HG03457 (cell line): ENCODE results near the gene CSH2.
"Not testable (repeated sequence)": the region's sequence is repeated elsewhere in the genome, so short reads cannot be mapped to it uniquely, and the experiment has no call there.

ENCODE experiments used
- ATAC-seq: cut with Tn5 transposase; IDR thresholded peaks from one replicate; pipeline ENCODE4 v1.9.1; 2021; ENCODE audit warnings: moderate number of reproducible peaks; ENCODE audit not compliant: unreplicated experiment

The CSH2 gene

GRCh38 chr17:63856425-63856824, 17.1 kb downstream of the CSH2 start:
- not testable (repeated sequence) for ATAC-seq

GRCh38 chr17:63855185-63855584, 18.3 kb downstream of the CSH2 start:
- ATAC-seq = no peak

- no peak for ATAC-seq
These were observed 18.8 kb downstream of the CSH2 start for GRCh38 chr17:63854709-63855108.

- ATAC-seq = no peak
These were observed 20.2 kb downstream of the CSH2 start for GRCh38 chr17:63853260-63853659.

GRCh38 chr17:63850401-63850800, 23.1 kb downstream of the CSH2 start:
- ATAC-seq = no peak

- ATAC-seq = no peak
These were observed 24.4 kb downstream of the CSH2 start for GRCh38 chr17:63848834-63849689.

- no peak for ATAC-seq
These were observed 25.8 kb downstream of the CSH2 start for GRCh38 chr17:63847525-63848249.

- ATAC-seq = no peak
These were observed 28.0 kb downstream of the CSH2 start for GRCh38 chr17:63845509-63845908.

GRCh38 chr17:63843910-63844677, 29.4 kb downstream of the CSH2 start:
- no peak for ATAC-seq

- ATAC-seq = not testable (repeated sequence)
These were observed 30.0 kb downstream of the CSH2 start for GRCh38 chr17:63843387-63843888.

GRCh38 chr17:63842540-63843386, 30.7 kb downstream of the CSH2 start, which contains the start of gene SMARCD2:
SMARCD2 (minus strand) TSS chr17:63842685; CDS start chr17:63842674, 11 bp downstream.
- peak; percentile 64 for ATAC-seq

- peak; percentile 6 for ATAC-seq
These were observed 31.3 kb downstream of the CSH2 start for GRCh38 chr17:63842173-63842539.

GRCh38 chr17:63841350-63842172, 31.9 kb downstream of the CSH2 start:
- no peak for ATAC-seq

- no peak for ATAC-seq
These were observed 32.7 kb downstream of the CSH2 start for GRCh38 chr17:63840591-63841349.

GRCh38 chr17:63838631-63839171, 34.8 kb downstream of the CSH2 start:
- ATAC-seq = no peak

- no peak for ATAC-seq
These were observed 35.4 kb downstream of the CSH2 start for GRCh38 chr17:63837962-63838600.

- ATAC-seq = no peak
These were observed 36.0 kb downstream of the CSH2 start for GRCh38 chr17:63837480-63837879.

- ATAC-seq = no peak
These were observed 36.7 kb downstream of the CSH2 start for GRCh38 chr17:63836811-63837210.
